Kidney (tissue), 14 donors: Measurements from ENCODE around the gene SLCO3A1. TPM values are rescaled to one million over a fixed set of nuclear protein-coding genes. Genes with fewer than 3 reads are reported as not detected.
A peak's percentile ranks its signal among the peaks of the same experiment; 100 is the strongest.

Experiments used
- DNase-seq, 5 donors: peaks; one replicate each; pipeline ENCODE4 v3.0.0-alpha.2; 2013 to 2020
- FAIRE-seq: peaks from 2 replicates; lab custom pipeline; 2012; peaks lifted over from hg19 to GRCh38; lab: Jason Lieb, UNC
- H3K27ac ChIP-seq, 2 donors: one replicate each; pipeline ENCODE4 v1.7.0; 2013; ENCODE audit warnings: low read depth in 2 of 2, low read length in 2 of 2, inconsistent platforms in 1 of 2
- H3K27me3 ChIP-seq: one replicate; pipeline ENCODE4 v1.7.1; 2013; ENCODE audit warnings: low read length, inconsistent platforms; ENCODE audit not compliant: control insufficient read depth, insufficient read depth
- H3K36me3 ChIP-seq, 3 donors: one replicate each; pipeline versions ENCODE4 v1.7.0 to v1.7.1; 2013; ENCODE audit warnings: low read length in 3 of 3, control low read depth in 1 of 3, inconsistent platforms in 1 of 3; ENCODE audit not compliant: insufficient read depth in 3 of 3, control insufficient read depth in 2 of 3
- H3K4me1 ChIP-seq, 3 donors: one replicate each; pipeline versions ENCODE4 v1.7.0 to v1.7.1; 2013; ENCODE audit warnings: low read length in 3 of 3, inconsistent platforms in 1 of 3, low read depth in 1 of 3; ENCODE audit not compliant: control insufficient read depth in 2 of 3, insufficient read depth in 2 of 3
- H3K4me3 ChIP-seq, 3 donors: one replicate each; pipeline versions ENCODE4 v1.7.0 to v1.8.1; 2013; ENCODE audit warnings: low read length in 3 of 3, control low read depth in 1 of 3, inconsistent platforms in 1 of 3
- H3K9ac ChIP-seq, 3 donors: one replicate each; pipeline versions ENCODE4 v1.7.0 to v1.7.1; 2013; ENCODE audit warnings: low read length in 3 of 3, control low read depth in 1 of 3, inconsistent platforms in 1 of 3
- H3K9me3 ChIP-seq, 3 donors: one replicate each; pipeline versions ENCODE4 v1.7.0 to v1.7.1; 2013; ENCODE audit warnings: low read length in 3 of 3, control low read depth in 1 of 3, inconsistent platforms in 1 of 3; ENCODE audit not compliant: control insufficient read depth in 2 of 3, insufficient read depth in 1 of 3
- intact Hi-C: fragments of 100-400 bp; cut with DNase I; formaldehyde crosslinking; loops from one replicate; pipeline ENCODE4 v1.11.1; 2022
- polyA plus RNA-seq: library from polyadenylated mRNA; stranded (reverse); fragments of 350-450 nt; fragmentation: Illumina TruSeq; extraction: RNeasy Lipid Tissue Mini Kit (QIAGEN cat#74804); gene quantifications from one replicate; pipeline ENCODE4 v1.2.3, GENCODE V29; 2014; ENCODE audit warnings: low read depth, low replicate concordance; ENCODE audit not compliant: insufficient read depth
- total RNA-seq: library from RNA; stranded (reverse); fragmentation: NEBNext Ultra II Directional; extraction: Animal tissue kit (Norgen Biotek cat#: 25700); gene quantifications from one replicate; pipeline ENCODE4 v1.2.1, GENCODE V29; 2021
- TF ChIP-seq, protein P1 (sequence below): IDR thresholded peaks from 3 replicates; pipeline ENCODE4 v1.5.1; 2012; ENCODE audit warnings: mild to moderate bottlenecking, moderate library complexity, borderline replicate concordance; ENCODE audit not compliant: insufficient read depth; ENCODE audit errors: extremely low read depth
- donor health status: control.
- donor health status: control.
- donor health status: control.
- donor health status: control.
- donor health status: control.
- donor health status: DM: yes; HTN: yes; CAD: no.
- donor health status: Normal renal cell carcinoma (clear cell type).

SLCO3A1 gene
- total and polyA plus RNA-seq, 2 donors from 2014 or later = 12.8 to 59.4 TPM

DNA sequence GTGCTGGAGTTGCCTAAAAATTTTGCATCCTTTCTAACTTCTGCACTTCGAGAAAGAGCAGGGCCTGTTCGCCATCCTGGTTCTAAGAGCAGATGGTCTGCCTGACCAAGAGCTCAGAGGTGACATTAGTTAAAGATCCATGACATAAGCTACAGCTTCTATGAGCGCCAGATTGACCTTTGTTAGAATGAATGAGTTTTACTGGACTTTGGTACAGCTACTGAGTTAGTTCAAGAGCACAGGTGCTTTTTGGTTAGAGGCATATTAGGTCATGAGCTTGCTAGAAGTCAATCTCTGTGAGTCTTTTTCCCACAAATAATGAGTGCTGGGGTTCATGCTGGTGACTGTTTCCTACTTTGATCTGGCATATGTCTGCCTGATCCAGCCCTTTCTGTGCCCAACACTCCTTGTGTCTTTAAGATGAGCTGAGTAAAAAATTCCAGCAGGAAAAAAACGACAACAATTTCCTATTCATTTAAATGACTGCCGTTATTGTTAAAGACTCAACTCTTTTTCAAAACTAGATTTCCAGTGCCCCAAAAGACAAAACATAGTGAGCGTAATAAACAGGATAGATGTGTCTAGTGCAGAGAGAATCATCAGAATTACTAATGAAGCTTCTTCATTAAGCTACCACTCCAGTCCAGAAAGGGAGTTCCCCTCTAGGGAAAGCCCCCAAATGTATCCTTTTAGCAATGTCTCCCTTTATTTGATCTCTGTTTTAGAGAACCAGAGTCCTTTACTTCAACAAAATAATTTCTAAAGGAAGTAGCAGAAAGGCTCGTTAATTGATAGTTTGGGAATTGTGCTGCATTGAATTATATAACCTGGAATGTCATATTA, 152.9 kb downstream of the SLCO3A1 start:
- no peak for DNase-seq
- Histone ChIP-seq H3K9ac (no peak overlapping the region), H3K27ac (no peak overlapping the region), H3K9me3 (no peaks in the 10 kb centered on the region), H3K27me3 (no peaks in the 10 kb centered on the region), H3K4me3 (no peak overlapping the region), H3K36me3 (no peaks in the 10 kb centered on the region), H3K4me1 (no peaks in the 10 kb centered on the region)
- TF ChIP-seq, protein P1, sequence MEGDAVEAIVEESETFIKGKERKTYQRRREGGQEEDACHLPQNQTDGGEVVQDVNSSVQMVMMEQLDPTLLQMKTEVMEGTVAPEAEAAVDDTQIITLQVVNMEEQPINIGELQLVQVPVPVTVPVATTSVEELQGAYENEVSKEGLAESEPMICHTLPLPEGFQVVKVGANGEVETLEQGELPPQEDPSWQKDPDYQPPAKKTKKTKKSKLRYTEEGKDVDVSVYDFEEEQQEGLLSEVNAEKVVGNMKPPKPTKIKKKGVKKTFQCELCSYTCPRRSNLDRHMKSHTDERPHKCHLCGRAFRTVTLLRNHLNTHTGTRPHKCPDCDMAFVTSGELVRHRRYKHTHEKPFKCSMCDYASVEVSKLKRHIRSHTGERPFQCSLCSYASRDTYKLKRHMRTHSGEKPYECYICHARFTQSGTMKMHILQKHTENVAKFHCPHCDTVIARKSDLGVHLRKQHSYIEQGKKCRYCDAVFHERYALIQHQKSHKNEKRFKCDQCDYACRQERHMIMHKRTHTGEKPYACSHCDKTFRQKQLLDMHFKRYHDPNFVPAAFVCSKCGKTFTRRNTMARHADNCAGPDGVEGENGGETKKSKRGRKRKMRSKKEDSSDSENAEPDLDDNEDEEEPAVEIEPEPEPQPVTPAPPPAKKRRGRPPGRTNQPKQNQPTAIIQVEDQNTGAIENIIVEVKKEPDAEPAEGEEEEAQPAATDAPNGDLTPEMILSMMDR = no peak
- FAIRE-seq = no peak
- intact Hi-C loops = no loop called here

DNA sequence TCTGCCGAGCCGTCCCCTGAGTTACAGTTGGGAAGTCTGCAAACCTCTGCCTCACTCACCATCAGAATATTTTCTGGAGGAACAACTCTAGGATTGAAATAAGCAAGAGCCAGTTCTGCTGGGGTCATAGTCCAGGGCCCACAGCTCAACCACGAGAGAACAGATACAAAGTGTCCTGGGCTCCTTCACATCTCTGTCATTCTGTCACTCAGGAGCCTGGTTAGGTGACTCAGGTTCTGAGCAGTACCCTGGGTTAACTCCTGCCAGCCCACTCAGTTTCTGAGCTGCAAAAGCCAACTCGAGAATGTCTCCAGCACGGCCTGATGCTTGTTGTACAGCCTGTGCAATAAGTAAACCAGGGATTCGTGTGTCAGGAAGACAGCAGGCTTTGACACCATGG, 155.7 kb downstream of the SLCO3A1 start:
- intact Hi-C loops = no loop called here
- FAIRE-seq (no peak), DNase-seq (no peak)
- H3K4me3 ChIP-seq = no peak overlapping the region
- H3K4me1 ChIP-seq = peaks cover 0 to 4% (median 0%) of the 10 kb centered on the region in 3 donors
- H3K36me3 ChIP-seq = no peaks in the 10 kb centered on the region
- H3K27me3 ChIP-seq = no peaks in the 10 kb centered on the region
- no peak overlapping the region for H3K9ac ChIP-seq
- no peak overlapping the region for H3K27ac ChIP-seq
- TF ChIP-seq, protein P1 = no peak
- no peaks in the 10 kb centered on the region for H3K9me3 ChIP-seq

DNA sequence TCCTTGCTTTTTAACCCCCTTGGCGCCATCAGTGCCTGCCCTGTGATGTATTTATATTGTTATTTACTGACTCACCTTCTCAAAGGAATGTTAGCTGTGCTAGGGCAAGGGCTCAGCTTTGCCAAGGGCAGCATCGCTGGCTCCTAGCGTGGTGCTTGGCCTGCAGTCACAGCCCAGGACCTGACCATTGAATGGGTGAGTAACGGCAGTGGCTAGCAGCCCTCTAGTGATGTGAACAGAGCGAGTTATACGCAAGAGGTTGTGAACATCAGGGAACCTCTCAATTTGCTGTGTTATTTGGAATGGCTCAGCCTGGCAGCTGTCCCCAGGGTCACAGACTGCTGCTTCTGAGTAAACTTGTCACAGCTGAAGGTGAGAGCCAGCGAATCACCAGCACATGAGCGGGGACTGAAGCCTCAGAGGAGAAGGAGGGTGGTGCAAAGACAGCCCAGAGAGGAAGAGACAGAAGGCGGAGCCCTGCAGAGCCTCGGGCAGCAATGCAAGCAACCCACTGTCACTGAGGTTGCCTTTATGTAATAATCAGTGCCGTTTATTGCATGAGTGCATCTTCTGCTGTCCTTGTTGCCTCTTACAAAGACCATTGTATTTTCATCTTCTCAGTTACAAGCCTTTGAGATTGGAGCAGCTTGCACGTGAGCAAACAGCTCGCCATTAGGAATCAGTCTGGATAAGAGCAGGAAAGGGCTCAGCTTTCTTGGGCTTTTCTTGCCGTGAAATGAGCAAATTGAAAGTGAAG, 158.3 kb downstream of the SLCO3A1 start:
- no peak overlapping the region for H3K9ac ChIP-seq
- peaks cover 0 to 4% (median 0%) of the 10 kb centered on the region in 3 donors for H3K4me1 ChIP-seq
- FAIRE-seq = no peak
- peak overlapping the region in 1 of 3 donors; percentile 22 for H3K4me3 ChIP-seq
- intact Hi-C loops = no loop called here
- no peaks in the 10 kb centered on the region for H3K9me3 ChIP-seq
- DNase-seq = peak in 1 of 5 donors; percentile 26
- TF ChIP-seq, protein P1 = no peak
- no peaks in the 10 kb centered on the region for H3K36me3 ChIP-seq
- H3K27ac ChIP-seq = no peak overlapping the region
- H3K27me3 ChIP-seq = no peaks in the 10 kb centered on the region
